Activated CD4-positive, CD25-positive, alpha-beta regulatory T cell treated with anti-CD3 and anti-CD28 coated beads, Interleukin-2, amount 50 U/mL, for 72 hours (primary cell): ENCODE data around the gene DNASE1.
"Not testable (repeated sequence)": the region's sequence is repeated elsewhere in the genome, so short reads cannot be mapped to it uniquely, and the experiment has no call there.

Experiments
- DNase-seq: peaks from one replicate; pipeline ENCODE4 v3.0.0; 2021

DNASE1 gene, protein sequence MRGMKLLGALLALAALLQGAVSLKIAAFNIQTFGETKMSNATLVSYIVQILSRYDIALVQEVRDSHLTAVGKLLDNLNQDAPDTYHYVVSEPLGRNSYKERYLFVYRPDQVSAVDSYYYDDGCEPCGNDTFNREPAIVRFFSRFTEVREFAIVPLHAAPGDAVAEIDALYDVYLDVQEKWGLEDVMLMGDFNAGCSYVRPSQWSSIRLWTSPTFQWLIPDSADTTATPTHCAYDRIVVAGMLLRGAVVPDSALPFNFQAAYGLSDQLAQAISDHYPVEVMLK

DNA sequence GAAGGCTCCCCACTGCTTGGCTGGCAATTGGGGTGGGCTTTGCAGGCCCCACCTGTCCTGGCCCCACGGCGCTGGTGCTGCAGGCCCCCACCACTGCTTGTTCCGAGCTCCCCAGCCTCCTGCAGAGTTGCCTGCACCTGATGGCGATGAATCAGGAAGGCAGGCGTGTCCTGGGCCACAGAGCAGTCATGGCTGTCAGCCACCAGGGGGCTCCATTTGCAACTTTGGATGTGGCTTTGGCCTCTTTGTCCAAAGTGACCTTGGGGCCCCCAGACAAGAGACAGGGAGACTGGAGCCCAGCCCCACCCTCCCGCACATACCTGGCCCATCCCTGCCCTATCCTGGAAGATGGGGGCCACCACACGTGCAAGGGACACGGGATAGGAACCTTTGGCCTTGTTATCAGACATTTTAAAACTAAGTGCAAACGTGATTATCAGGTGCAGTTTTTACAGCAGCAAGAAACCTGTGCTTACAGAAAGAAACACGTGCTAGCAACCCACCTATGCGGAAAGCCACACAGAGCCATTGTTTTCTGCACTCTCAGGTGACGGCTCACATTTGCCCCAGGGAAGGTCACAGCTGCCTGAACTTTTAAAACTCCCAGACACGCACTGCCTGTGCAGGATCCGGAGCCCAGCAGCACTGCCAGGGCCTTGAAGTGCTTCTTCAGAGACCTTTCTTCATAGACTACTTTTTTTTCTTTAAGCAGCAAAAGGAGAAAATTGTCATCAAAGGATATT is at the start of gene DNASE1:
Gene DNASE1, plus strand, starts transcription at position 443 of the 743 bp plus-strand sequence. CDS start 683 bp downstream, outside the sequence.
- DNase-seq: peak; percentile 61

DNA sequence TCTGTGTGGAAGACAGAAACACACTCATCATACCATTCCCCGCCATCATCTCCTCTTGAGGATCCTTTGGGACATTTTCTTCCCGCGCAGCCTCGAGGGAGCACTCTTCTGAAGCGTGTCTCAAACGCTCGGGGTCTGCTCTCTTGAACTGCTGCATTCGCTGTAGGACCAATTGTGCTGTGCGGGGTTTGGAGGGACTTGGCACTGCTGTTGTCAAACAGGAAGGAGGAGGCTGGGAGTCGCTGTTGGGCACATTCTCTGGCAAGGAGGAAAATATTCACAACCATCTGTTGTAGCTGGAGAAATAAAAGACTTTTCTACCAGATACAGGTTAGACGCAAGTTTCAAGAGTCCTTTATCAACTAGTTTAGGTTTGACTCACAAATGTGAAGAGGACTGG is 48.0 kb upstream of the DNASE1 start:
- no peak for DNase-seq

DNA sequence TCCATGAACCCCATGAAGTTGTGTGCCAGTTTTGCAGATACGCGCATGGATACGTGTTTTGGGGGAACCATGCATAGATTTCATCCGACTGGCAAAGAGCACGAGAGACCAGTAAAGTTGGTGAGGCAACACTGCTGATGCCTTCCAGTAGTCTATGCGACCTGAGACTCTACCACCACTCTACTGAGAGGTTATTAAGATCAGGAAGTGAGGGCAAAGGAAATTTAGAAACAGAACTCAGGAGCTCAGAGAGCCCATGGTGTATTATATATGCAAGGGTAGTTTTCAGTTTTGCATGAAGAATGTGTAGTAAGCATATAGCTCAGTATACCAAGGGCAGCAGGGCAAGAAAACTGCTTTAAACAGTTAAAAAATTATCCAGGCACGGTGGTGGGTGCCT is 47.3 kb upstream of the DNASE1 start:
- DNase-seq: no peak

DNA sequence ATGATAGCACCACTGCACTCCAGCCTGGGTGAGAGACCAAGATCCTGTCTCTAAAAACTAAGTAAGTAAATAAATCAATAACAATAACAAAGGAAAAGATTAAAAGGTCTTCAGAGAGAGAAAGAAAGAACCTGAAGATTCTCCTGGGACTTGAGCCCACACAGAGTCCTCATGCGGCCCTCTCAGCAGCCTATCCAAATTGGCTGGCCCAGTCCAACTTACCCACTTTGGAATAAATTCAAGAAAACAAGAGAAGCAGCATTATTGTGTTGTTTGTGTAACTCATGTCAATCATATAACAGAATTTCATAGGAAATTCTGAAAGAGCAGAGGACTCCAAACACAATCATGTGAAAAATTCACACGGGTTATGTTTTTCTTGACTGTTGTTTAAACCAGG is 46.9 kb upstream of the DNASE1 start:
- no peak for DNase-seq

DNA sequence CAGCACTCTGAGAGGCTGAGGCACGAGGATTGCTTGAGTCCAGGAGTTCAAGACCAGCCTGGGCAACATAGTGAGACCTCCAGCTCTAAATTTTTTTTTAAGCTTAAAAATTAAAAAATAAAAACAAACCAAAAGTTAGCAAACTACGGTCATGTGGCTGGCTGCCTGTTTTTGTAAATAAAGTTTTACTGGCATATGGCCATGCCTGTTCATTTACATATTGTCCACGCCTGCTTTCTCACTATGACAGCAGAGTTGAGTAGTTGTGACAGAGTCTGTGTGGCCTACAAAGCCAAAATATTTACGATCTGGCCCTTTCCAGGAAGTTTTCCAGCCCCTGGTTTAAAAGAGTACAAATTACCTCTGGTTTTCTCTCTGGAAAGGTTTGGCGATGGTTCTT is 46.4 kb upstream of the DNASE1 start:
- DNase-seq: no peak

DNA sequence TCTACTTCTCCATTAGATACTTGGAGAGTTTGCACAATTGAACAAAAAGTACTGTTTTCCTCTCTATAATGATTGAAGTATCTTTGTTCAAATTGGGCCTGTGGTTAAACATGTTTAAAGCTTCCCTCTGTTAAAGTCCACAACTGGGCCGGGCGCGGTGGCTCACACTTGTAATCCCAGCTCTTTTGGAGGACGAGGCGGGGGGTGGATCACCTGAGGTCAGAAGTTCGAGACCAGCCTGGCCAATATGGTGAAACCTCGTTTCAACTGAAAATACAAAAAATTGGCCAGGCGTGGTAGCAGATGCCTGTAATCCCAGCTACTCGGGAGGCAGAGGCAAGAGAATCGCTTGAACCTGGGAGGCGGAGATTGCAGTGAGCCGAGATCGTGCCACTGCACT is 45.5 kb upstream of the DNASE1 start:
- not testable (repeated sequence) for DNase-seq

DNA sequence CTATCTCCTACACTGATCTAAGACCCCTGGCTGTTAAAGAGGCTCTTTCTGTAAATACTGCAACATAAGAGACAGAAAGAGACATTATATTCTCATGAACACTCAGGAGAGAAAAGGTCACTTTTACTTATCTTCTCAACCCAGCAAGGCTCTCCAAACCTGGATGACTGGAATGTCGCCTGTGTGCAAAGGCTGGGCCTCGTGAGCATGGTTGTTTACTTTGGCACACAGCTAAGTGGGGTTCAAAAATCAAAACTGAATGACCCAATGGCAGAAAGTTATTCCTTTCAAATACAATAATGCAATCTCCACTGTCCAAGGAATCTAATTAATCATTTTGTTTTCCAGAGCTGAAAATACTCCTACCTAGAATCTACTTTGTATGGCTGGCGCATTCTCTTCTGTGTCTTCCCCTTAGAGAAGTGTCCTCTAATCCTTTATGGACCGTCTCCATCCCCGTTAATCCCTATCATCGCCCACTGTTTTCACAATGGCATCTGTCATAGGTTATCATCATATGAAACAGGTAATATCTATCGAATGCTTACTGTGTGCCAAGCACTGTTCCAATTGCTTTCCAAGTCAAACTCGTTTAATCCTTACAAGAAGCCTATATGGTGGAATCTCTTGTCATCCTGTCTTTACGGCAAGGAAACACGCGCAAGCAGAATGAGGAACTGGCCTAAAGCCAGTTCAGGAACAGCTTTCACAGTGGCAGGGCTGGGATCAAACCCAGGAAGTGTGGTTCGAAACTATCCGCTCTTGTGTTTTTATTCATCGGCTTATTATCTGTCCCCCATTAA is 44.4 kb upstream of the DNASE1 start:
- DNase-seq: no peak

DNA sequence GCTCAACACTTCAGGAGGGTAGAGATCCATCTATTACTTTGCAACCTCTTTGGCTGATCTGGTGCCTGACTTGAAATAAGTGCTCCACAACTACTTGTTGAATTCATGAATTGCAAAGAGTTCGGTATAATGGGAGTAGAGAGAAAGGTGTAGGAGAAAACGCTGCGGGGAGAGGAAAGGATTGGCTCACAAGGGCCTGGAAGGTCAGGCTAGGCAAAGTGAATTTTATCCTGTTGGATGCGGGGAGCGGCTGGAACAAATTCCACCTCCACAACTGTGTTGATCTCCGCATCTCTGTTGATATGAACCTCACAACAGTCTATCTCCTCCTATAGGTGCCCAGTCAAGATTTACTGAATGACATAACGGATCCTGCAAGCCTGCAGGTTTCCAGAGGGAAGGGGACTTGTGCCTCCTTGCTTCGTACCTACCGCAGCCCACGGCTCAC is 43.8 kb upstream of the DNASE1 start:
- DNase-seq: no peak

DNA sequence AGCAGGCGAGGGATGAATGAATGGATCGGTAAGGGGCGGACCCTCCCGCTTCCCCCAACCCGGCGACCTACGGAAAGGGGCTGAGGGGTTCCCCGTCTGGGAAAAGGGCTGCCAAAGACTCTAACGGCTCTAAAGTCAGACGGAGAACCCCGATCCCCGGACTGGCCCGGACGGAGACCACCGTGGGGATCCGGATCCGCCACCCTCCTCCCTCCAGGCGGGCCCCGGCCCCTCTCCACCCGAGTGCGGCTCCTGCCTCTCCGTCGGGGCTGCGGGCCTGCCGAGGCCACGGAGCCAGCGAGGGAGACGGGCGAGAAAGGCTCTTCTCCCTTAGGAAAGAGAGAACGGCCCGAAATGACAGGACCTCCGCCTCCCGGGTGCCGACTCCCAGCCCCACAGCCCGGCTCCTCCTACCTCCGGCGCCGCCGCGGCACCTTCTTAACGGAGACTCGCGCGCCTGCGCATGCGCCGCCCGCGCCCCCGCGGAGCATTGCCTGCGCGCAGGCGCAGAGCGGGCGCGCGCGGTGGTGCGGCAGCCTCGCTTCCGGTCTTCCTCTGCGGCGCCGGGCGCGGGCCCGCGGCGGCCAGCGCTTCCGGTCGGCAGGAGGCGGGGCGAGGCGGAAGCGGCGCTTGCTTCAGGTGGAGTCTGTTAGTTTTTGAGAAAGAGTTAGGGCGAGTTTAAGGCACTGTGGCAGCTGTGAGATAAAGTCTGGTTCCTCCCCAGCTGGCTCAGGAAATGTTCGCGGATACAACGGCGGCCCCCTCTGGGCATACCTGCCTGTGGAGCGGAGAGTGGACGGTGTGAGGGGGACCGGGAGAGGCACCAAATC is 43.1 kb upstream of the DNASE1 start, which contains the start of gene SLX4:
Gene SLX4, minus strand, starts transcription at position 461 of the 830 bp plus-strand sequence. CDS start 2,642 bp downstream, outside the sequence.
- peak; percentile 94 for DNase-seq

DNA sequence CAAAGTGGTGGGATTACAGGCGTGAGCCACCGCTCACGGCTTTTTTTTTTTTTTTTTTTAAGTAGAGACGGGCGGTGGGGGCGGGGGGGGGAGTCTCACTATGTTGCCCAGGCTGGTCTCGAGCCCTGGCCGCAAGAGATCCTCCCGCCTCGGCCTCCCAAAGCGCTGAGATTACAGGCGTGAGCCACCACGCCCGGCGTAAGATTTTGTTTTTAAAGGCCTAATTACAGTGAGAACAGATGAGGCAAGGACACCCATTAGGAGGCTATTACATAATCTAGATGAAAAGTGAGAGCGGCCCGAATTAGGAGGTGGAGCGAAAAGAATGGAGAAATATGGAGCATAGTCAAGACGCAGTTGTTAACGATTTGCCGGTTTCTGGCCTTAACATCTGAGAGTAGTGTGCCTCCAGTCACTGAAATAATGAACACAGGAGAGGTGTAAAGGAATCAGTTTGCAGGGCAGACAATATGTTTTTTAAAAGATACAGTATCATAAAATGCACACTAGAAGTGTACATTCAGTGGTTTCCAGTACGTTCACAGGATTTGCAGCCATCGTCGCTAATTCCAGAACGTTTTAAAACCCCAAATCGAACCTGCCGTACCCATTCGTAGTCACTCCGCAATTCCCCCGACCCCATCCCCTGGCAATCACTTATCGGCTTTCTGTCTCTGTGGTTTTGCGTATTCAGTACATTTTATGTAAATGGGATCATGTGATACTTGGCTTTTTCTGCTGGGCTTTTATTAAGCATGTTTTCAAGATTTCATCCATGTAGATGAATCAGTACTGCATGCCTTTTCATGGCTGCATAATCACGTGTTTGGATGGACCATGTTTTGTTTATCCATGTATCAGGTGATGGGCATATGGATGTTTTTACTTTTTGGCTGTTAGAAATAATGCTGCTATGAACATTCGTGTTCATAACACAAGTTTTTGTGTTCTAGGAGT is 41.7 kb upstream of the DNASE1 start:
- DNase-seq: no peak

DNA sequence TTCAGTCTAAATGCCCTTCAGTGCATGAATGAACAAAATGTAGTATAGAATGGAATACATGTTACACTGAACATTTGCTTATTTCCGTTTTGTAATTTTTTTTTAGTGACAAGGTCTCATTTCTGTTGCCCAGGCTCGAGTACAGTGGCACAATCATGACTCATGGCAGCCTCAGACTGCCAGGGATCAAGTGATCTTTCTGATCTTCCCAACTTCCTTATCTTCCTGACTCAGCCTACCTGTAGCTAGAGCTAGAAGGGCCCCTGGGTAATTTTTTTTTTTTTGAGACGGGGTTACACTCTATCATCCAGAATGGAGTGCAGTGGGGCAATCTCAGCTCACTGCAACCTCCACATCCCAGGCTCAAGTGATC is 35.7 kb upstream of the DNASE1 start:
- DNase-seq: no peak

DNA sequence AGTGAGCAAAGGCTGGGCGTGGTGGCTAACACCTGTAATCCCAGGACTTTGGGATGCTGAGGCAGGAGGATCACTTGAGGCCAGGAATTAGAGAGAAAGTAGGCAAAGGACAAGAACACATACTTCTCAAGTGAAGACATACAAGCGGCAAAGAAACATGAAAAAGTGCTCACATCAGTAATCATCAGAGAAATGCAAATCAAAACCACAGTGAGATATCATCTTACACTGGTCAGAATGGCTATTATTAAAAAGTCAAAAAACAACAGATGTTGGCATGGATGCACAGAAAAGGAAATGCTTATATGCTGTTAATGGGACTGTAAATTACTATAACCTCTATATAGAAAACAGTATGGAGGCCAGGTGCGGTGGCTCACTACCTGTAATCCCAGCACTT is 30.8 kb upstream of the DNASE1 start:
- DNase-seq: no peak

DNA sequence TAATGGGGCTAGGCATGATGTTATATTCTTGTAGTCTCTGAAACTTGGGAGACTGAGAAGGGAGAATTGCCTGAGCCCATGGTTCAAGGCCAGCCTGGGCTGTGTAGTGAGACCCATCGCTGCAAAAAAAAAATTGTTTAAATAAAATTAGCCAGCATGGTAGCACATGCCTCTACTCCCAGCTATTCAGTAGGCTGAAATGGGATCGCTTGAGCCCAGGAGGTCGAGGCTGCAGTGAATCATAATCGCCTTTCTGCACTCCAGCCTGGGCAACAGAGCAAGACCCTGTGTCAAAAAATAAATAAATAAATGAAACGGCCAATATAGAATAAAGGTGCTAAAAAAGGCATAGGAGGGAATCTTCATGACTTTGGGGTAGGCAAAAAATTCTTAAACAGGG is 29.2 kb upstream of the DNASE1 start:
- DNase-seq: no peak

DNA sequence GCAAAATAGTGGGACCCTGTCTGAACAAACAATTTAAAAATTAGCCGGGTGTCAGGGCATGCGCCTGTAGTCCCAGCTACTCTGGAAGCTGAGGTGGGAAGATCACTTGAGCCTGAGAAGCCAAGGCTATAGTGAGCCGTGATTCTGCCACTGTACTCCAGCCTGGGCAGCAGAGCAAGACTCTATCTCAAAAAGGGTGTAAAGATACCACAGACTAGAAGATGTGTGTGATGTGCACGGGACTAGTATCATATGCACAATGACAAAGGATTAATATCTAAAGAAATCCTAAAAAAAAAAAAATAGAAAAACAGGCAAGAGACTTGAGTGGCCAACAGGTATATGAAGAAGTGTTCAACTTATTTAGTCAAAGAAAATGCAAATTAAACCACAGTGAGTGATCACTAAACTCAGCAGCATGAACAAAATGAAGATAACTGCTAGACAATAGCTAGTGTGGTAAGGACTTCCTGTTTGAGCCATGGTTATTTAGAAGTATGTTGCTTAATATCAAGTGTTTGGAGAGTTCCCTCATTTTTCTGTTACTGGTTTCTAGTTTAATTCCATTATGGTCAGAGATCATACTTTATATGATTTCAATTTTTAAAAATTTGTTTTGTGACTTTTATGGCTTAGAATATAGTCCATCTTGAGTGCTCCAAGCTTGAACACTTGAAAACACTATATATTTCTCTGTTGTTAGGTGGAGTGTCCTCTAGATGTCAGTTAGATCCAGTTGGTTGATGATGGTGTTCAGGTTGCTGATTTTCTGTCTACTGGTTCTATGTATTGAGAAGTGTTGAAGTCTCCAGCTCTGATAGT is 28.4 kb upstream of the DNASE1 start:
- no peak for DNase-seq

DNA sequence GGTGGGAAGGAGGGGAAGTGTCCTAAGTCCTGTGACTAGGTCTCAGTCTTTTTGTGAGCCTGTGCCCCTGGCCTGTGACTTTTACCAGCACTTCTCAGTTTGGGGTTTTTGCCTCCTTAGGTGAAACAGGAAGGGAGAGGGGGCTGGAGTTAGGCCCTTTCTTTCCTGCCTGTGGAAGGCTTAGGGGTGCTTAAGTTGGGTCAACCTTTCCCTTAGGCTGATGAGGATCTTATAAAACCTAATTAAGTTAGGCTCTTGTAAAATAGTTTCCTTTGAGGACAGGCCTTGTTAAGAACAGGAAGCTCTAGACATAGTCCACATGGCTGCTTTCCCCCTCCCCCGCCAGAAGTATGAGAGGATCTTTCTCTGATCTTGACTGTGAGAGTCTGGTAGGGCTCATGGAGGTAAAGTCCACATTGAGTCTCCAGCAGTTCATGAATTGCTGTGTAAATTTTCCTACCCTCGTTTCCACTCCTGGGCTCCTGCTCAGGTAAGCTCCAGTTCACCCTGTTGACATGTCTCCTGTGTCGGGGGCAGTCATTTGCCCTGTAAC is 17.0 kb upstream of the DNASE1 start:
- no peak for DNase-seq

DNA sequence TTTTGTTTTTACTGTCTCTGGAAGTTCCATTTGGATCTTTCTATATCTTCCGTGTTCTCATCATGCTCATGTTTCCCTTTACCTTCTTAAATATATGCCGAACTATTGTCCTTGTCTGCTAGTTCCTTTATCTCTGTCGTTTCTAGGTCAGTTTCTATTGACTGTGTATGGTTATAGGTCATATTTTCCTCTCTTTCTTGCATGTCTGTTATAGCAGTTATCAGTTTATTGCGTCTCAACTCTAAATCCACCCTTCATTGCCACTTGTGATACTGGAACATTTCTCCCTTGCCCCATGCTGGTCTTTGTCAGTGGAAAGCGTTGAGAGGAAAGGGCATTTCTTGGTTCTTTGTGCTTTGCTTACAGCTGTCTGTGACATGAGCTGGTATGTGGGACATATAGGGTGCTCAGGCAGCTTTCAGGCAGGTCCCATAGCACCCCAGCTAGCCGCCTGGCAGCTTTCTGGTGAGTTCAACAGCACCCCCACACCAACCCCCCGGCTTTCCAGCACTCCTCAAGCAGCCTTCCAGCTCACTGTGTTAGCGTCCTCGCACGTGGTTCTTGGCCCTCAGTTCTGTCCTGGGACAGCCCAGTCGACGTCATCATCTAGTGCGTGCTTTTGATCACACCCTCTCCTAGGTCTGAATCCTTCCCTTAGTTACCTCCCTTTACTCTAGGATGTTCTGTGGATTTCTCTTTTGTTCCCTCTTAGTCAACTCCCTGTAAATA is 15.4 kb upstream of the DNASE1 start:
- DNase-seq: no peak

DNA sequence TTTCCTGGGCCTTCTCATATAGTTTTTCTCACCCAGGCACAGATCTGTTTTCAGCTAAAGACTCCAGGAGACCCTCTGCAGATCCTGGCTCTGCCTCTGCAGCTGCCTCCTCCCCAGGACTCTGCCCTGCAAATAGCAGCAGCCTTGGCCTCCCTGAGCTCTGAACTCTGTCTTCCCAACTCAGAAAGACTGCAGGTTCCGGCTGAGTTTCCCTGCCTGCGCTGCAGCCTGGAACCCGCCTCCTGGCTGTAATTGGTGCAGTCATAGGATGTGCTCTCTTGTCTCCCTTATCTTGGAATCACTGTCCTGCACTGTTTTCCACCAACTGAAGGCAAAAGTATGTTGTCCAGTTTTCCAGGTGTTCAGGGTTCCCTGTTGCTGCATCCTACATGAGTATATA is 14.3 kb upstream of the DNASE1 start:
- no peak for DNase-seq

DNA sequence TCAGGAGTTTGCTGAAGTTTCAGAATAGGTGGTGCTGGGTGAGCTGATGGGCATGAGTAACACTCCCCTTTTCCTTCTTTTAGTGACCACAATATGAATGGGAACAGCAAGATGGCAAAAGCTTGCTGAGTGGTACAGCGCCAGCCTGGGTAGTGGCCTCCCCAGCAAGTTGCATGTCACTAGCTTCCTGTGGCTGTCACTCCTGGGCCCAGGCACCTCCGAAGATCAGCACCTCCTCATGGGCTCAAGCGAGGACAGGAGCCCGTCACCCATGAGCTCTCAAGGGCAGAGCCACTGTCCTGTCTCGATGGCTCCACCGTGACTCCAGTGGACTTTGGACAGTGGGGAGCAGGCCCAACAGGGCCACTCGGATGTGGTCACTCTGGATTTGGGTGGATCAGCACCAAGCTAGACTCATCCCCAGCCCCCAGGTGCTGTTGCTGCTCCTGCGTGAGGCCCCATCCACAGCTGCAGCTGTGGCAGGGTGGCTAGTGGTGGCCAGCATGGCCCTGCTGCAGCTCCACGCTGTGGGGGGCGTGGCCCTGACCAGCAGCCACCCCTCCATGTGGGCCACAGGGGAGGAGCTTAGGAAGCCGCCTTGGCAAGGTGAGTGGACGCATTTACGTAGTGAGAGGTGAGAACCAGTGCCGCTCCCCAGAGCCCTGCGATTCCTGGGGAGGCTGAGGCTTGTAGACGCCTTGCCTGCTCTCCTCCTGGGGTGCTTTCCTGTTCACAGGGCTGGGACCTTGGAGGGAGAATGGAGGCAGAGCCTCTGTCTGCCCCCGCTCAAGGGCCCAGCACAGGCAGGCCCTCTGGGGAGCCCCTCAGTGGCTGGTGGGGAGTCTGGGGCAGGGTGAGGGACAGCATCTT is 13.6 kb upstream of the DNASE1 start:
- DNase-seq: no peak
